Measurements from ENCODE around the gene MRPL32.

MRPL32 gene

GRCh38 chr7:42964293-42964692 lies 32.1 kb downstream of the MRPL32 start:
- no peak overlapping the region for H3K4me3 ChIP-seq (ENCODE audit: low read length)
- TF ChIP-seq, protein P1, sequence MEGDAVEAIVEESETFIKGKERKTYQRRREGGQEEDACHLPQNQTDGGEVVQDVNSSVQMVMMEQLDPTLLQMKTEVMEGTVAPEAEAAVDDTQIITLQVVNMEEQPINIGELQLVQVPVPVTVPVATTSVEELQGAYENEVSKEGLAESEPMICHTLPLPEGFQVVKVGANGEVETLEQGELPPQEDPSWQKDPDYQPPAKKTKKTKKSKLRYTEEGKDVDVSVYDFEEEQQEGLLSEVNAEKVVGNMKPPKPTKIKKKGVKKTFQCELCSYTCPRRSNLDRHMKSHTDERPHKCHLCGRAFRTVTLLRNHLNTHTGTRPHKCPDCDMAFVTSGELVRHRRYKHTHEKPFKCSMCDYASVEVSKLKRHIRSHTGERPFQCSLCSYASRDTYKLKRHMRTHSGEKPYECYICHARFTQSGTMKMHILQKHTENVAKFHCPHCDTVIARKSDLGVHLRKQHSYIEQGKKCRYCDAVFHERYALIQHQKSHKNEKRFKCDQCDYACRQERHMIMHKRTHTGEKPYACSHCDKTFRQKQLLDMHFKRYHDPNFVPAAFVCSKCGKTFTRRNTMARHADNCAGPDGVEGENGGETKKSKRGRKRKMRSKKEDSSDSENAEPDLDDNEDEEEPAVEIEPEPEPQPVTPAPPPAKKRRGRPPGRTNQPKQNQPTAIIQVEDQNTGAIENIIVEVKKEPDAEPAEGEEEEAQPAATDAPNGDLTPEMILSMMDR (IDR thresholded peaks at IDR 0.05; ENCODE audit: insufficient read depth, low read depth, low read length, missing control alignments), result no peak
- DNase-seq (ENCODE audit: low read depth), result no peak

- TF ChIP-seq, protein P1 (IDR thresholded peaks at IDR 0.05; ENCODE audit: insufficient read depth, low read depth, low read length, missing control alignments), result no peak
- H3K4me3 ChIP-seq (ENCODE audit: low read length), result no peak overlapping the region
- DNase-seq (ENCODE audit: low read depth), result peak; percentile 17
Observed at GRCh38 chr7:42964849-42965805, 33.0 kb downstream of the MRPL32 start.

GRCh38 chr7:42967391-42967790 lies 35.2 kb downstream of the MRPL32 start:
- TF ChIP-seq, protein P1 (IDR thresholded peaks at IDR 0.05; ENCODE audit: insufficient read depth, low read depth, low read length, missing control alignments), result no peak

DNA sequence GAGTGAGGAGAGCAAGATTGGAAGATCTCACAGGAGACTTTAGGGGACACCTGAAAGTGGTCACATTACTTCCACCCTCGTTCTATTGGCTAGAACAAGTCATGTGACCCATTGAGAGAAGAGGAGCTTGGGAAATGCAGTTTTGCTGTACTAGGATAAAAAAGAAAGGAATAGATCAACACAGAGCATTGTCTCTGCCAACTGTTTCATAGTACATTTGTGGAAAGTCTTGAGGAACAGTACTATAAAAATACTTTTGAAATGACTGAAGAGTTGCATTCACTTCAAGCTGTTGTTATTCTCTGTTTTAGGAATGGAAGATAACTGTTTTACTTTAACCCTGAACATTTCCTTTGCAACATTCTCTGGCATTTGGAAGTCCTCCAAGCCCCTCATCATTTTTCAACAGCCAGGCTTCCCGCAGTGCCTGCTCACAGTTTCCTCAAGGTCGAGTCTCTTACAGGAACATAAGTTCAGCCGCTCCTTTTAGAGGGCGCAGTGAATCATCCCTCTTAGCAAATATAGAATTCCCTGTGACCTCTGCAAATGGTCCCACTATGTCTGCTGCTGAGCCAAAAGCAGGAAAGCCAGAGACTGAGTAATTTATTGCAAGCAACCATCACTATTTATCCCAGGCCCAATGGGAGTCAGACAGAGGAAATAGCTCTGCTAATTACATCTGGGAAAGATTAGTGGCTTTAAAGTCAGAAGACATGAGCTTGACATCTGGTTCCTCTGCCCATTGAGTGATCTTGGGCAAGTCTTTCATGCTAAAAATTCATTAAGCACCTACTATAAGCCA lies 40.7 kb downstream of the MRPL32 start:
- TF ChIP-seq, protein P1 (IDR thresholded peaks at IDR 0.05; ENCODE audit: insufficient read depth, low read depth, low read length, missing control alignments), result no peak
- DNase-seq (ENCODE audit: low read depth), result peak; percentile 39
- H3K4me3 ChIP-seq (ENCODE audit: low read length), result no peak overlapping the region

More at GRCh38 chr7:42967391-42967790, 35.2 kb downstream of the MRPL32 start:
- H3K4me3 ChIP-seq (ENCODE audit: low read length), result no peak overlapping the region
- no peak for DNase-seq (ENCODE audit: low read depth)

- TF ChIP-seq, protein P1 (IDR thresholded peaks at IDR 0.05; ENCODE audit: insufficient read depth, low read depth, low read length, missing control alignments), result no peak
- no peak for DNase-seq (ENCODE audit: low read depth)
- no peak overlapping the region for H3K4me3 ChIP-seq (ENCODE audit: low read length)
Observed at GRCh38 chr7:42976371-42976770, 44.2 kb downstream of the MRPL32 start.

- no peak overlapping the region for H3K4me3 ChIP-seq (ENCODE audit: low read length)
- TF ChIP-seq, protein P1 (IDR thresholded peaks at IDR 0.05; ENCODE audit: insufficient read depth, low read depth, low read length, missing control alignments), result no peak
- no peak for DNase-seq (ENCODE audit: low read depth)
Observed at GRCh38 chr7:42978496-42978895, 46.3 kb downstream of the MRPL32 start.
